Lung (tissue), 12 donors: ENCODE data around the gene DUS3L. TPM values are rescaled to one million over a fixed set of nuclear protein-coding genes. Genes with fewer than 3 reads are reported as not detected.

Source experiments
- ATAC-seq: fragments of 200-7000 bp; cut with Tn5 transposase; one replicate; pipeline ENCODE4 v1.9.1; 2020; ENCODE audit warnings: moderate number of reproducible peaks; ENCODE audit not compliant: insufficient read depth, low FRiP score
- DNase-seq, 3 donors: peaks; one replicate each; pipeline ENCODE4 v3.0.0-alpha.2; 2013 to 2017
- H3K27ac ChIP-seq, 2 donors: one replicate each; pipeline ENCODE4 v1.5.1; 2013; ENCODE audit warnings: mild to moderate bottlenecking in 2 of 2, moderate library complexity in 2 of 2, control low read depth in 1 of 2, inconsistent platforms in 1 of 2, low read depth in 1 of 2, low read length in 1 of 2
- H3K27me3 ChIP-seq, 3 donors: one replicate each; pipeline ENCODE4 v1.5.1; 2013; ENCODE audit warnings: low read length in 2 of 3; ENCODE audit not compliant: control insufficient read depth in 3 of 3, insufficient read depth in 3 of 3
- H3K36me3 ChIP-seq, 4 donors: one replicate each; pipeline ENCODE4 v1.5.1; 2013; ENCODE audit warnings: low read length in 4 of 4, mild to moderate bottlenecking in 1 of 4, moderate library complexity in 1 of 4; ENCODE audit not compliant: control insufficient read depth in 4 of 4, insufficient read depth in 4 of 4
- H3K4me1 ChIP-seq, 5 donors: one replicate each; pipeline ENCODE4 v1.5.1; 2013; ENCODE audit warnings: low read length in 5 of 5, mild to moderate bottlenecking in 2 of 5, moderate library complexity in 1 of 5; ENCODE audit not compliant: control insufficient read depth in 5 of 5, insufficient read depth in 5 of 5
- H3K4me3 ChIP-seq: one replicate; pipeline ENCODE4 v1.5.1; 2013; ENCODE audit warnings: mild to moderate bottlenecking, control low read depth, moderate library complexity
- H3K9ac ChIP-seq, 2 donors: one replicate each; pipeline ENCODE4 v1.5.1; 2013; ENCODE audit warnings: low read length in 2 of 2, control low read depth in 1 of 2; ENCODE audit not compliant: insufficient read depth in 1 of 2
- H3K9me3 ChIP-seq, 4 donors: one replicate each; pipeline ENCODE4 v1.5.1; 2013; ENCODE audit warnings: low read length in 3 of 4, mild to moderate bottlenecking in 1 of 4, moderate library complexity in 1 of 4; ENCODE audit not compliant: control insufficient read depth in 4 of 4, insufficient read depth in 3 of 4
- CTCF ChIP-seq: IDR thresholded peaks from 2 replicates; pipeline ENCODE4 v1.5.1; 2012; ENCODE audit warnings: mild to moderate bottlenecking; ENCODE audit errors: control extremely low read depth, extremely low read depth
- WGBS, 2 donors: extraction: QIAGEN DNeasy Blood & Tissue Kit; methylation state at CpG; one replicate each; pipeline ENCODE4 v1.1.7; 2013; 5-methylcytosine and 5-hydroxymethylcytosine counted together
- polyA plus RNA-seq, 2 donors: library from polyadenylated mRNA; stranded (reverse); fragments of 200-250 nt; gene quantifications; one replicate each; pipeline ENCODE4 v1.2.1, GENCODE V29; 2013
- total RNA-seq, 2 donors: library from RNA; depleted of rRNA in 1 of 2; stranded (reverse); fragments of >200 nt in 1 of 2; gene quantifications; one replicate each; pipeline ENCODE4 v1.2.1, GENCODE V29; 2014 to 2021
- donor health status: control.
- donor health status: control.
- donor health status: Bipolar disorder and iron deficiency.
- donor health status: healthy.
- donor health status: DM: yes; HTN: yes; CAD: no.

DUS3L gene
- total and polyA plus RNA-seq, 4 donors = 18.5 to 47.0 (median 36.7) TPM

- H3K27ac ChIP-seq = no peak overlapping the region
- WGBS, 2 donors = 75 to 82% methylated on average over 9 of the region's 9 CpGs
- no peak for TF ChIP-seq CTCF
- no peaks in the 10 kb centered on the region for H3K27me3 ChIP-seq
- no peaks in the 10 kb centered on the region for H3K4me1 ChIP-seq
- H3K9me3 ChIP-seq = peaks cover 0 to 2% (median 0%) of the 10 kb centered on the region in 4 donors
- ATAC-seq (no peak), DNase-seq (no peak)
- no peaks in the 10 kb centered on the region for H3K36me3 ChIP-seq
- no peak overlapping the region for H3K9ac ChIP-seq
- H3K4me3 ChIP-seq = no peak overlapping the region
Measured at GRCh38 chr19:5814123-5814851, 23.3 kb upstream of the DUS3L start.

GRCh38 chr19:5811117-5811516 is 20.2 kb upstream of the DUS3L start:
- Histone ChIP-seq H3K27me3 (no peaks in the 10 kb centered on the region), H3K36me3 (no peaks in the 10 kb centered on the region), H3K9ac (no peak overlapping the region), H3K4me1 (no peaks in the 10 kb centered on the region), H3K4me3 (no peak overlapping the region), H3K27ac (no peak overlapping the region), H3K9me3 (peaks cover 0 to 5% (median 0%) of the 10 kb centered on the region in 4 donors)
- 96 to 98% methylated on average over 4 of the region's 4 CpGs for WGBS, 2 donors
- DNase-seq (no peak), ATAC-seq (no peak)
- TF ChIP-seq CTCF = no peak

DNA sequence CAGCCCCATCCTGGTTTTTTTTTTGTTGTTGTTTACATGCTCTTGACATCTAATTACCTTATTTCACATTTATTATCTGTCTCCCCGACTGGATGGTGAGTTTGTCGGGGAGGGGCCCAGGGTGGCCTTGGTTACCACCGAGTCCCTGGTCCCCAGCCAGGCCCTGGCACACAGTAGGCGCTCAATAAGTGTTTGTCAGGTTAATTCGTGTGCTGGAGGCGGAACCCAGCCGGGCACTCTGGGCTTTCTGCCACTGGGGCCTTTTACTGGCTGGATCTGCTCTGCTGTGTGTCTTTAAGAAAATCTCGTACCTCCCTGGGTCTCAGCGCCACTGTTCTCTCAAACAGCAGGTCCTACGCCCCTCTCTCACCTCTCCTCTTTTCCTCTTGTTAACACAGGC is 18.5 kb upstream of the DUS3L start:
- Histone ChIP-seq H3K4me3 (no peak overlapping the region), H3K9ac (no peak overlapping the region), H3K36me3 (no peaks in the 10 kb centered on the region), H3K27ac (peak overlapping the region in 1 of 2 donors; percentile 6), H3K4me1 (no peaks in the 10 kb centered on the region), H3K9me3 (peaks cover 0 to 5% (median 0%) of the 10 kb centered on the region in 4 donors), H3K27me3 (peaks cover 0 to 3% (median 0%) of the 10 kb centered on the region in 3 donors)
- ATAC-seq = no peak
- WGBS, 2 donors = 77 to 85% methylated on average over 10 of the region's 10 CpGs
- no peak for DNase-seq
- TF ChIP-seq CTCF = no peak
